GM21619 (cell line): ENCODE data around the gene DNAAF2.
"Not testable (repeated sequence)": the region's sequence is repeated elsewhere in the genome, so short reads cannot be mapped to it uniquely, and the experiment has no call there.

ENCODE experiments used
- ATAC-seq: cut with Tn5 transposase; IDR thresholded peaks from one replicate; pipeline ENCODE4 v1.9.1; 2021; ENCODE audit not compliant: unreplicated experiment

DNAAF2 gene, protein sequence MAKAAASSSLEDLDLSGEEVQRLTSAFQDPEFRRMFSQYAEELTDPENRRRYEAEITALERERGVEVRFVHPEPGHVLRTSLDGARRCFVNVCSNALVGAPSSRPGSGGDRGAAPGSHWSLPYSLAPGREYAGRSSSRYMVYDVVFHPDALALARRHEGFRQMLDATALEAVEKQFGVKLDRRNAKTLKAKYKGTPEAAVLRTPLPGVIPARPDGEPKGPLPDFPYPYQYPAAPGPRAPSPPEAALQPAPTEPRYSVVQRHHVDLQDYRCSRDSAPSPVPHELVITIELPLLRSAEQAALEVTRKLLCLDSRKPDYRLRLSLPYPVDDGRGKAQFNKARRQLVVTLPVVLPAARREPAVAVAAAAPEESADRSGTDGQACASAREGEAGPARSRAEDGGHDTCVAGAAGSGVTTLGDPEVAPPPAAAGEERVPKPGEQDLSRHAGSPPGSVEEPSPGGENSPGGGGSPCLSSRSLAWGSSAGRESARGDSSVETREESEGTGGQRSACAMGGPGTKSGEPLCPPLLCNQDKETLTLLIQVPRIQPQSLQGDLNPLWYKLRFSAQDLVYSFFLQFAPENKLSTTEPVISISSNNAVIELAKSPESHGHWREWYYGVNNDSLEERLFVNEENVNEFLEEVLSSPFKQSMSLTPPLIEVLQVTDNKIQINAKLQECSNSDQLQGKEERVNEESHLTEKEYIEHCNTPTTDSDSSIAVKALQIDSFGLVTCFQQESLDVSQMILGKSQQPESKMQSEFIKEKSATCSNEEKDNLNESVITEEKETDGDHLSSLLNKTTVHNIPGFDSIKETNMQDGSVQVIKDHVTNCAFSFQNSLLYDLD

DNA sequence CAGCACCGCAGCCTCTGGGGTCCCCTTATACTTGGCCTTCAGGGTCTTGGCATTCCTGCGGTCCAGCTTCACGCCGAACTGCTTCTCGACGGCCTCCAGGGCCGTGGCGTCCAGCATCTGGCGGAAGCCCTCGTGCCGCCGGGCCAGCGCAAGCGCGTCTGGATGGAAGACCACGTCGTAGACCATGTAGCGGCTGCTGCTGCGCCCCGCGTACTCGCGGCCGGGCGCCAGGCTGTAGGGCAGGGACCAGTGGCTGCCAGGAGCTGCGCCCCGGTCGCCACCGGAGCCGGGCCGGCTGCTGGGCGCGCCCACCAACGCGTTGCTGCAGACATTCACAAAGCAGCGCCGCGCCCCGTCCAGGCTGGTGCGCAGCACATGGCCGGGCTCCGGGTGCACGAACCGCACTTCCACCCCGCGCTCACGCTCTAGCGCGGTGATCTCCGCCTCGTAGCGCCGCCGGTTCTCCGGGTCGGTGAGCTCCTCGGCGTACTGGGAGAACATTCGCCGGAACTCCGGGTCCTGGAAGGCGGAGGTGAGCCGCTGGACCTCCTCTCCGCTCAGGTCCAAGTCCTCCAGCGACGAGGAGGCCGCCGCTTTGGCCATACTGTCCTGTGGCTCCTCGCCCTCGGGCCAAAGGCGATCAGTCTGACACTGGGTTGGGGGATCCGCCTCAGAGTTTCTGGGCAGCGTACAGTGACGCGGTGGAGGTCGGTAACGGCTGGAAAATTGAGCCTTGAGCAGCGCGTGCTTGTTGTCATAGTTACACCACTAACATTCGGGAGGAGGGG, at the start of gene DNAAF2:
DNAAF2 (minus strand) TSS at position 698 of the 788 bp plus-strand sequence; CDS start at position 603, 95 bp downstream.
- peak; percentile 23 for ATAC-seq

DNA sequence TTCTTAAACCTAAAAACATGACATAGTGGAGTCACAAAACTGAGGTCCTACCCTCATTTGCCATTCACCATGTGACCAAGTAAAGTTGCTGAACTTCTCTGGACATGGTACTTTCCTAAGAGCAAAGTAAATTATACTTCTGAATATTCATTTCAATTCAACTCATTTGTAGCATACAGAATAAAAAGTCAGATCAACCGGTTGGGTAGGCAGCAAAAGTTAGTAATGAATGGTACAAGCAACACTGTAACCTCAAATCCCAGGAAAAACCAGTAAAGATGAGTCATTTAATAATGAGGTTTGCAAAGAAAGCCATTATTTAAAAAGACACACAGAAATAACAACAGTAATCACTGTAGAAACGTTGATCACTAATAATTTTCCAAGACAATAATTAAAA, 44.2 kb upstream of the DNAAF2 start:
- ATAC-seq, result no peak

DNA sequence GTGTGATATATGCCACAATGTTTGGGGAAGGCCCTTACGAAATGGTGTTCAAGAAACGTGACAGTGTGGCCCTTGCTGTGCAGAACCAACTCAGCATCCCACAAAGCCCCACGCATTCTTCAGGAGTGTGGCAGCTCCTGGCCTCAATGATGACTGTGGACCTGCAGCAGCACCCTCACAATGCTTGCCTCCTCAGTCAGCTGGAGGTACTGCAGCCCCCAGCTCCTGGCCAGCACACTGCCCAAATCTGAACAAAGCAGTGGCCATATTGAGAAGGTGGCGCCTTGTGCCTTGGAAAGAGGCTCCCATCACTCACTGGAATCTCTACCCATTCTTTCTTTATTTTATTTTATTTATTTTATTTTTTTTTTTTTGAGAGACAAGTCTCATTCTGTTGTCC, 42.6 kb upstream of the DNAAF2 start:
- ATAC-seq, result no peak

DNA sequence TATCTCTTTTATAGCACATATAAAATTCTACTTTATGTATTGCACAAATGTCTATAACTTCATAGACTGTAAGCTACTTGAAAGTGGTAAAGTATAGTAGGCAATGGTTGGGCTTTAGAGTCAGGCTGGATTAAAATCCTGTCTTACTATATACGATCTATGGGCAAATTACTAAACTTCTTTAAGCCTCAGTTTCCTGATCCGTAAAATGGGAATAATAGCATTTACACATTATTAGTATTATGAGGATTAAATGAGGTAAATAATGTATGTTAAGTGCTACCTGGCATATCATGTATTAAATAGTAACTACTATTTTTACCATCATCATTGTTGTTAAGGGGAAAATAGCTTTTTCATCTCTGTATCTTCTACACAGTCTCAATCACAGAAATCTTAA, 38.5 kb upstream of the DNAAF2 start:
- ATAC-seq, result no peak

DNA sequence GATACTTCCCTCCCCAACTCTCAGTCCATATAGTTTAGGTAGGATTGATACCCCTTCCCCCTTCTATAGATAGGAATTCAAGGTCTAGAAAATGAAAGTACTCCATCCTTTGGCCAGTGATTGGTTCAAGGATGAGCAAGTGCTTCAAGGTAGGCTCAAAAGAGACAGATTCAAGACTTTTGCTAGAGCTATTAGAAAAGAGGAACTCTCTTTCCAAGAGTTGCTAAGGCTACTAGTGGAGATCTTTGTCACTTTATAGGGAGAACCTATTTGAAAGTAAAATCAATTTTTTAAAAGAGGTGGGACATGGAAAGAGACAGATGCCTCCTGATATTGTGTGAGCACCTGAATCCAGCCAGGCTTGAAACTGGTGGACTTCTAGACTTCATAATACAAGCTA, 35.4 kb upstream of the DNAAF2 start:
- ATAC-seq, result no peak

DNA sequence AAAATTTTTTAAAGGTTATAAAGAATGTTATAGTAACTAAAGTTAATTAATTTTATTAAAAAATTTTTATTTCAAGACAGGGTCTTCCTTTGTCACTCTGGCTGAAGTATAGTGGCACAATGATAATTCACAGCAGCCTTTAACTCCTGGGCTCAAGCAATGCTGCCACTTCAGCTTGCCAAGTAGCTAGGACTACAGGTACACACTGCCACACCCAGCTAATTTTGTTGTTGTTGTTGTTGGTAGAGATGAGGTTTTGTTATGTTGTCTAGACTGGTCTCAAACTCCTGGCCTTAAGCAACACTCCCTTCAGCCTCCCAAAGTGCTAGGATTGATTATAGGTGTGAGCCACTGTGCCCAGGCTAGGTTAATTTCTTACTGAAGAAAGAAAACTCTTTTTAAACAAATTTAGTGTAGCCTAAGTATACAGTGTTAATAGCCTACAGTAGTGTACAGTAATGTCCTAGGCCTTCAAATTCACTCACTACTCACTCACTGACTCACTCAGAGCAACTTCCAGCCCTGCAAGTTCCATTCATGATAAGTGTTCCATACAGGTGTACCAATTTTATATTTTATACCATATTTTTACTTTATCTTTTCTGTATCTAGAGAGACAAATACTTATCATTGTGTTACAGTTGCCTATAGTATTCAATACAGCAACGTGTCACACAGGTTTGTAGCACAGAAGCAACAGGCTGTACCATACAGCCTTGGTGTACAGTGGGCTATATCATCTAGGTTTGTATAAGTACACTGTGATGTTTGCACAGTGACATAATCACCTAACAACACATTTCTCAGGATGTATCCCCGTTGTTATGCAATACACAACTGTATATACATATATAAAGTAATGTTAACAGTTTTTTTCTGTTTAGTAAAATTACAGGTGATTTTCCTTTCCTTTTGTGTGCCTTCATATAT, 24.7 kb upstream of the DNAAF2 start:
- ATAC-seq, result no peak

DNA sequence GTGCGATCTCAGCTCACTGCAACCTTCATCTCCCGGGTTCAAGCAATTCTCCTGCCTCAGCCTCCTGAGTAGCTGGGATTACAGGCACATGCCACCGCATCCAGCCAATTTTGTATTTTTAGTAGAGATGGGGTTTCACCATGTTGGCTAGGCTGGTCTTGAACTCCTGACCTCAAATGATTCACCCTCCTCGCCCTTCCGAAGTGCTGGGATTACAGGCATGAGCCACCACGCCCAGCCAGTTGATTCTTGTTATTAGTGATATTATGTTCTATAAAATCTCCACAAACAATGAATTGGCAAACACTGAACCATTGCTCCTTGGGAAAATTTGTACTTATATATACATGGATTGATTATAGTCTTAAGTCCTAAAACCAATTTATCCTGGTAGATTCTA, 22.5 kb upstream of the DNAAF2 start:
- not testable (repeated sequence) for ATAC-seq

DNA sequence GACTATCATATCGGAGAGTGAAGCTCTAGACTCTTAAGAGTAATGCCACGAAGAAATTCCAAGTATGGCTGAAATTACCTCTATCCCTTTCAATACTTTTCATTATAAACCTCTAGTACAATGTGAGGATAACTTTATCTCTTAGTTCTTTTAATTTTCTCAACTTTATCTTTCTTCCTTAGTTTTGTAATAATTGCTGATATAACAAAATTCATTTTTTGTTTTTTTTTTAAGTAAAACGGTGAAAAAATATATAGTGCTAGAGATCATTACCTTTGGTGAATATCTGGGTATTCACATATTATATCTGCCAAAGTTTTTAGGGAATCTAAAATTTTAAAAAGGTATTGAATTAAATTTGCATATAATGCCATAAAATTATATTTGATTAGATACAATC, 19.5 kb upstream of the DNAAF2 start:
- no peak for ATAC-seq

DNA sequence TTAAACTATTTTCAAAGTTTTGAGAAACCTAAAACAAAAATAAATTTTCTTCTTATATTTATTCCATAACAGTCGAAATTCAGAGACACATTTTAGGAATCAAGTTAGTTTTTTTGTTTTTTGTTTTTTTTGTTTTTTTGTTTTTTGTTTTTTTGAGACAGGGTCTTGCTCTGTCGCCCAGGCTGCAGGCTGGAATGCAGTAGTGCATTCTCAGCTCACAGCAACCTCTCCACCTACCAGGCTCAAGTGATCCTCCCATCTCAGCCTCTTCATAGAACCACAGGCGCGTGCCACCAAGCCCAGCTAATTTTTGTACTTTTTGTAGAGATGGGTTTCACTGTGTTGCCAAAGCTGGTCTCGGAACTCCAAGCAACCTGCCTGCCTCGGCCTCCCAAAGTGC, 18.5 kb upstream of the DNAAF2 start:
- ATAC-seq, result no peak

DNA sequence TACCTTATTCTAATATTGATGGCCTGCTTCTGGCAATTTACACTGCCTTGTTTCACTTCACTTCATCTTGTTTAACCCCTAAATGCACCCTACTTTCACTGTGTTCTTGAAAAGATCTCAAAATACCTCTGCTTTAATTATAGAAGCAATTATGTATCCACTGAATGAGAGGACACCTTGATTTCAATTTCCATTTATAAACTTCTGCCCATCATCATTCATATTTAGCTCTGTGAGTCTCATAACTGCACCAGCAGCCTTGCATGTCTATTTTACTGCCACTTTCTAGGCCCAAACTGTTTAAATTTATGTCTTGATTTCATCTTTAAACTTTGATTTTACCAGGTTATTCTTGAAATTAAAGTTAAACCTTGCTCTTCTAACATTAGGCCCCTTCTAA, 7.1 kb upstream of the DNAAF2 start:
- no peak for ATAC-seq

DNA sequence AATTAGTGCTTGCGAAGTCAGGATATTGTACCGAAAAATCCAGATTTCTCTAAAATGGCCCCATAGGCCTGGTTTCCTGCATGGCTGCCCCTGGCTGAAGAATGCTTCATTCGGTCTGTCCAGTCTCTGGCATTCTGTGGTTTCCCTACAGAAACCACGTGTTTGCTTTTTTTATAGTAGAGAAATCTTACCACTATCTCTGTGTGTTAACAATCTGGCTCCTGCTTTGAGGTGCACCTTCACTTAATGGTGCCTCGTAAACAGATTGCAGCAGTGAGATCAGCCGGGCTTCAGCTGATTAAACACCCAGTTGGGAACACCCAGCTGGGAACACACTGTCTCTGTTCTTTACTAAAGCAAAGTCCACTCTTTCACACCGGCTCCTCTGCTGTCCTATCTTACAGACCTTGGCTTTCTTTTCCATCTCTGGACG, 6.7 kb upstream of the DNAAF2 start:
- ATAC-seq, result no peak

DNA sequence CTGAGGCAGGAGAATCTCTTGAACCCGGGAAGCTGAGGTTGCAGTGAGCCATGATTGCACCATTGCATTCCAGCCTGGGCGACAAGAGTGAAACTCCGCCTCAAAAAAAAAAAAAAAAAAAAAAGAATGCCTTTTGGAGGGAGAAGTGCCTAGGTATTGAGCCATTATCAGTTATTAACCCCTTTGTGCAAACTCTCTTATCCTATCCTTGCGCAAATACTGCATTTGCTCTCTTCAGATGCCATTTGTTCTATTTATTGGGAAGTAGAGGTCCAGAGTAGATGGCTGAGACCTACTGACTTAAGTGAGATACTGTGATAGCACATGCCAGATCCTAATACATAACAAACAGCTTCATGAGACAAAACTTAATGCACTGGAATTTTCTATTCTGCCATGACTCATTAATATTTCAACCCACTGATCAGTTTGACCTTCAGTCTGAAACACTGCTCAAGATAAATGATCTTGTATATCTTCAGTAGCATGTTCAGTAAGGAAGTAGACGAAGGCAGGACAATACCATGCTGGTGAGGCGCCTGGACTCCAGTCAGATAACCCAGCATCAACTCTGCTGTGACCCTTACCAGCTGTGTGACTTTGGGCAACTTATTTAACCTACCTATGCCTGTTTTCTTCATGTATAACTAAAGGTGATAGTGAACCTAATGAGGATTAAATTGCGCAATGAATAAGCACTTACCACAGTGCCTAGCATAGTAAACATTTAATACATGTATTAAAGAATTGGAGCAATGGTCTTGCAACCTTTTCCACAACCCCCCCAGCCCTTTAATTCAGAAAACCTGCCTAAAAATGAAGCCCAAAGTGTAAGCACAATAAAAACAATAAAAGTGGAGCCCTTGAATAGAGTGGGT, 5.7 kb upstream of the DNAAF2 start:
- no peak for ATAC-seq

DNA sequence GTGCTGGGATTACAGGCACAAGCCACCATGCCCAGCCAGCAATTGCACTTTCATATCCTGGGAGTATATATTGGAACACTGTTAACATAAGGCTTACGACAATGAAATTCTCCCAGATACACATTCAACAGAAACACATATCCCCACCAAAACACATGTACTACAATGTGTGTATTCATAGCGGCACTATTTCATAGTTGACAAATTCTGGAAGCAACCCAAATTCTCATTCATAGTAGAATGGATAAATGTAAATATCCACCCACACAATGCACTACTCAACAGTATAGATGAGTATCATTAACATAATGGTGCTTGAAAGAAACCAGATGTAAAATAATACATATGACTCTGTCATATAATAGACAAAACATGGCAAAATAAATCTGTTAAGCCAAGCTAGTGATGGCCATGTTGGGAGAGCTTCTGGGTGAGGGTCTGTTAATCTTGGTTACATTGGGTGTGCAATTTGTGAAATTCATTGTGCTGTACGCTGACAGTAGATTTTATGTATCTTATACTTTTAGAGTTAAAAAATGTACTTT, 2.6 kb upstream of the DNAAF2 start:
- no peak for ATAC-seq

DNA sequence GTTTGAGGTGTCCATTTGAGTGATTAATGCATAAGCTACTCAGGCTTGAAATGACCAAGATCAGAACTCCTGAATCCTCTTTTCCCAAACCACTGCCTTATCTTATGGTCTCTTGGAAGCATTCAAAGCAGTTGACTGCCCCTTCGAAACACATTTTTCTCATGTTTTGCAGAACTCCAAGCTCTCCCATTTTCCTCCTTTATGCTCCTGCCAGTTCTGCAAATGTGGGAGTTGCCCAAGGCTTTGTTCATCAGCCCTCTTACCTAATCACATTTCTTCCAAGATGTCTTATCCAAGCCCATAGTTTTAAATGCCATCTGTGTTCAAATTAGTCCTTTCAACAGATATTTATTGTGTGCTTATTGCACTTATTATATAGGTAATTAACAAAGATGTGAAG, 1.8 kb upstream of the DNAAF2 start:
- ATAC-seq, result no peak

DNA sequence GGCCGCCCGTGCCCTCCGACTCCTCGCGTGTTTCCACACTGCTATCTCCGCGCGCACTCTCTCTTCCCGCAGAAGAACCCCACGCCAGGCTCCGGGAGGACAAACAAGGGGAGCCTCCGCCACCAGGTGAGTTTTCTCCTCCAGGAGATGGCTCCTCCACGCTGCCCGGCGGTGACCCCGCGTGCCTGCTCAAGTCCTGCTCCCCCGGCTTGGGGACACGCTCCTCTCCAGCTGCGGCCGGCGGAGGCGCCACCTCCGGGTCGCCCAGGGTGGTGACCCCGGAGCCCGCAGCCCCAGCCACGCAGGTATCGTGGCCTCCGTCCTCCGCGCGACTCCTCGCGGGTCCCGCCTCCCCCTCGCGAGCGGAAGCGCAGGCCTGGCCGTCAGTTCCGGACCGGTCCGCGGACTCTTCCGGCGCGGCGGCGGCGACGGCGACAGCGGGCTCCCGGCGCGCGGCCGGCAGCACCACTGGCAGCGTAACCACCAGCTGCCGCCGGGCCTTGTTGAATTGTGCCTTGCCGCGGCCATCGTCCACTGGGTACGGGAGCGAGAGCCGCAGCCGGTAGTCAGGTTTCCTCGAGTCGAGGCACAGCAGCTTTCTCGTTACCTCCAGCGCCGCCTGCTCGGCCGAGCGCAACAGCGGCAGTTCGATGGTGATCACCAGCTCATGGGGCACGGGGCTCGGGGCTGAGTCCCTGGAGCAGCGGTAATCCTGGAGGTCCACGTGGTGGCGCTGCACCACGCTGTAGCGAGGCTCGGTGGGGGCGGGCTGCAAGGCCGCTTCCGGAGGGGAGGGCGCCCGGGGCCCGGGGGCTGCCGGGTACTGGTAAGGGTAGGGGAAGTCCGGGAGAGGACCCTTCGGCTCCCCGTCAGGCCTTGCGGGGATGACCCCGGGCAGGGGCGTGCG, 1.2 kb downstream of the DNAAF2 start:
- peak; percentile 74 for ATAC-seq

DNA sequence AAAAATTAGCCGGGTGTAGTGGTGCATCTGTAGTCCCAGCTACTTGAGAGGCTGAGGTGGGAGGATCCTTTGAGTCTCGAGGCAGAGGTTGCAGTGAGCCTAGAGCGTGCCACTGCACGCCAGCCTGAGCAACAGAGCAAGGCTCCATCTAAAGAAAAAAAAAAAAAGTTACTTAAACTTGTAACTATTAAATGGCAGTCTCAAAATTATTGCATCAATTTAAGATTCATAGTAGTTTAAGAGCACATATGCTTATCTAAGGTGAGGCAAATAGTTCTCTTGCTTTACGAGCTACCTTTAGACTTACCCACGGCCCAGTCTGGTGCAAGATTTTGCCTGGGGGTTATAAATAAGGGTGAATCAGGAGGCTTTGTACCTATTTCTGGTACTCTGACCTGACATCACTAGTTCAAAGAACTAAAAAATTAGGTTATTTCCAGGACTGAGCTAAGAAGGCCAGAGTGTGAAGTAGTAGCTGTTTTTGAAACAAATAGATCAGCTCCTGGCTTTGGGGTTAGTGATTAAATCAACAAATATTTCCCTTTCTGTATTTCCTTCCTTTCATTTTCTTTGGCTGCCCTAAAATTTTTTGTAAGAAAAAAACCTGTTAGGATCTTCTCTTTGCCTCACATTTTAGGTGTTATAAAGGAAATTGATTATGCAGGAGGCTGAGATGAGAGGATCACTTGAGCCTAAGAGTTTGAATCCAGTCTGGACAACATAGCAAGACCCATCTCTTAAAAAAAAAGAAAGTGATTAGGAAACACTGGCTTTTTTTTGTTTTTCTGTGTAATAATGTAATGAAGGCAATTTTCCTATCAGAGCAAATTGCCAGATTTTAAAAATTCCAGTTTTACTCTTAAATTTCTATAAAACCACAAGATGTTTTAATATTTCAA, 10.9 kb downstream of the DNAAF2 start:
- no peak for ATAC-seq

DNA sequence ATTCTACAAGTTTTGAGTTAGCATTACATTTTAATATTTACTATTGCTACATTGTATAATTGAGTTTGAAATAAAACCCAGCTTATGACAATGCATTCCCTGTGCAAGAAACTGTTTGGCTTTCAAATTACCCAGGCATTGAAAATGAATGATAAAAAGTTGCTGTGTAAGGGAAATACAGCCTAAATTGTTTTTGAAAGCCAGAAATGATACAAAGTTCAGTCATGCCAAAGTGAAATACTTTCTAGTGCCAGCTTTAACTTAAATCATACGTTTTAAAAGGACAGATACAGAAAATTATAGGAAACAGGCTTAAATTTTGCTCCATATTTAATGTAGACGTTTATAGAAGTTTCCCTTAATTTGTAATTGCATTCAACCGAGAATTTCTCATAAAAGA, 11.7 kb downstream of the DNAAF2 start:
- no peak for ATAC-seq
